SU-DHL-6 (cell line): ENCODE data around the gene KRTAP22-2.

ENCODE experiments used
- H2AFZ ChIP-seq: fragments of 200-600 bp; sonication (generic); 2 replicates; pipeline ENCODE4 v1.6.1; 2014; ENCODE audit warnings: low read depth, mild to moderate bottlenecking, moderate library complexity, mixed read lengths, antibody characterized with exemption, low read length; ENCODE audit not compliant: severe bottlenecking
- H3F3A ChIP-seq: fragments of 200-600 bp; shearing (Covaris generic); 2 replicates; pipeline ENCODE4 v1.6.0; 2016; ENCODE audit warnings: antibody characterized with exemption, mild to moderate bottlenecking; ENCODE audit not compliant: insufficient read depth
- H3K27ac ChIP-seq: fragments of 200-600 bp; sonication (generic); 2 replicates; pipeline ENCODE4 v1.5.1; 2016; ENCODE audit warnings: low read depth, mild to moderate bottlenecking, low read length, moderate library complexity, mixed read lengths
- H3K27me3 ChIP-seq: fragments of 200-600 bp; sonication (generic), shearing (Covaris generic); 2 replicates; pipeline ENCODE4 v1.6.0; 2014; ENCODE audit warnings: mild to moderate bottlenecking, low read length
- H3K36me3 ChIP-seq: fragments of 200-600 bp; sonication (generic); 2 replicates; pipeline ENCODE4 v1.6.1; 2014; ENCODE audit warnings: mild to moderate bottlenecking, low read length, mixed read lengths
- H3K4me2 ChIP-seq: fragments of 300-600, 200-600 bp; shearing (Covaris generic), sonication (generic); 2 replicates; pipeline ENCODE4 v1.6.0; 2014; ENCODE audit warnings: low read length, low read depth, mild to moderate bottlenecking; ENCODE audit not compliant: poor library complexity, severe bottlenecking
- H3K4me3 ChIP-seq: fragments of 200-600 bp; sonication (generic); 2 replicates; pipeline ENCODE4 v1.5.1; 2014; ENCODE audit warnings: antibody characterized with exemption, low read length, mild to moderate bottlenecking, mixed read lengths; ENCODE audit not compliant: insufficient read depth, poor library complexity, severe bottlenecking
- H3K79me2 ChIP-seq: fragments of 200-600 bp; sonication (generic); 2 replicates; pipeline ENCODE4 v1.6.1; 2014; ENCODE audit warnings: mild to moderate bottlenecking, low read length, moderate library complexity; ENCODE audit not compliant: insufficient read depth
- H3K9ac ChIP-seq: fragments of 200-600 bp; sonication (generic); 2 replicates; pipeline ENCODE4 v1.7.0; 2014; ENCODE audit warnings: mild to moderate bottlenecking, low read length
- H3K9me2 ChIP-seq: fragments of 200-600 bp; sonication (generic); replicated peaks from 2 replicates; pipeline ENCODE4 v1.6.1; 2014; ENCODE audit warnings: low read length; ENCODE audit not compliant: insufficient read depth
- H3K9me3 ChIP-seq: fragments of 200-600 bp; sonication (generic); 2 replicates; pipeline ENCODE4 v1.6.1; 2014; ENCODE audit warnings: low read length, mixed read lengths; ENCODE audit not compliant: insufficient read depth
- H4K20me1 ChIP-seq: fragments of 200-600 bp; sonication (generic); 2 replicates; pipeline ENCODE4 v1.6.1; 2014; ENCODE audit warnings: low read depth, mild to moderate bottlenecking, antibody characterized with exemption, low read length, moderate library complexity, mixed read lengths
- CTCF ChIP-seq: fragments of 200-600 bp; sonication (generic); IDR thresholded peaks from one replicate; pipeline ENCODE4 v1.5.1; 2017; ENCODE audit warnings: antibody characterized with exemption, mild to moderate bottlenecking, low read length, moderate library complexity; ENCODE audit not compliant: insufficient read depth, poor library complexity, severe bottlenecking
- EZH2phosphoT487 ChIP-seq: fragments of 200-600 bp; sonication (generic), shearing (Covaris generic); conservative IDR thresholded peaks from 2 replicates; pipeline ENCODE4 v1.6.1; 2018; ENCODE audit warnings: mild to moderate bottlenecking, antibody characterized with exemption, low read length, moderate library complexity, mixed read lengths

Gene KRTAP22-2

GRCh38 chr21:30615199-30615598, 25.0 kb upstream of the KRTAP22-2 start:
- Histone ChIP-seq H4K20me1 (no peaks in the 10 kb centered on the region), H3K79me2 (no peaks in the 10 kb centered on the region), H3F3A (no peaks in the 10 kb centered on the region), H3K4me2 (no peak overlapping the region), H3K9ac (no peak overlapping the region), H3K27ac (no peak overlapping the region), H3K9me2 (no peaks in the 10 kb centered on the region), H3K36me3 (peaks cover 2% of the 10 kb centered on the region; the same call in 1 of the 2 replicates), H3K9me3 (no peaks in the 10 kb centered on the region), H2AFZ (no peak overlapping the region), H3K4me3 (no peak overlapping the region), H3K27me3 (no peaks in the 10 kb centered on the region)
- no peak for TF ChIP-seq CTCF
- no peak for TF ChIP-seq EZH2phosphoT487

GRCh38 chr21:30613836-30614235, 23.6 kb upstream of the KRTAP22-2 start, which contains the start of gene KRTAP6-1:
Gene KRTAP6-1, minus strand, starts transcription at chr21:30613930. Its CDS starts 26 bp downstream, at chr21:30613904.
- H3K36me3 ChIP-seq: peaks cover 2% of the 10 kb centered on the region; the same call in 1 of the 2 replicates
- H3K9me2 ChIP-seq: no peaks in the 10 kb centered on the region
- no peaks in the 10 kb centered on the region for H3K9me3 ChIP-seq
- no peak within 1 kb of the TSS for H3K4me2 ChIP-seq
- no peak within 1 kb of the TSS for H3K4me3 ChIP-seq
- TF ChIP-seq CTCF: no peak
- TF ChIP-seq EZH2phosphoT487: no peak
- H2AFZ ChIP-seq: no peak within 1 kb of the TSS
- H3K27ac ChIP-seq: no peak within 1 kb of the TSS
- H3K79me2 ChIP-seq: no peaks in the 10 kb centered on the region
- H3K9ac ChIP-seq: no peak within 1 kb of the TSS
- no peaks in the 10 kb centered on the region for H3F3A ChIP-seq
- no peaks in the 10 kb centered on the region for H3K27me3 ChIP-seq
- H4K20me1 ChIP-seq: no peaks in the 10 kb centered on the region

- Histone ChIP-seq H3F3A (no peaks in the 10 kb centered on the region), H3K9ac (no peak overlapping the region), H3K4me2 (no peak overlapping the region), H3K79me2 (no peaks in the 10 kb centered on the region), H3K27me3 (no peaks in the 10 kb centered on the region), H3K36me3 (peaks cover 2% of the 10 kb centered on the region; the same call in 1 of the 2 replicates), H4K20me1 (no peaks in the 10 kb centered on the region), H3K9me2 (no peaks in the 10 kb centered on the region), H3K9me3 (no peaks in the 10 kb centered on the region), H2AFZ (no peak overlapping the region), H3K27ac (no peak overlapping the region), H3K4me3 (no peak overlapping the region)
- TF ChIP-seq EZH2phosphoT487 (no peak), CTCF (no peak)
Measured at GRCh38 chr21:30612132-30612531, 21.9 kb upstream of the KRTAP22-2 start.
